GM13977 (cell line): ENCODE data around the gene MAPRE2.

Experiments used
- DNase-seq: peaks from one replicate; pipeline ENCODE4 v3.0.0; 2012; ENCODE audit warnings: low spot score
- CTCF ChIP-seq: IDR thresholded peaks from 2 replicates; pipeline ENCODE4 v1.5.1; 2012; ENCODE audit warnings: mild to moderate bottlenecking, control low read depth; ENCODE audit not compliant: insufficient read depth; ENCODE audit errors: extremely low read depth, missing control alignments
- in situ Hi-C: fragments of 300-500 bp; cut with MboI; formaldehyde crosslinking; loops from one replicate; pipeline ENCODE4 v1.12.0; 2022; ENCODE audit warnings: low sequenced_read_pairs, low pct_unique_long_range_greater_than_20kb, mixed read lengths, inconsistent platforms; ENCODE audit not compliant: unreplicated experiment

The MAPRE2 gene

GRCh38 chr18:35191698-35192025, 150.4 kb downstream of the MAPRE2 start:
- DNase-seq = no peak
- in situ Hi-C loops = no loop called here
- TF ChIP-seq CTCF = no peak

GRCh38 chr18:35192415-35192814, 151.2 kb downstream of the MAPRE2 start:
- TF ChIP-seq CTCF = no peak
- DNase-seq = no peak
- in situ Hi-C loops = no loop called here
